ENCODE data around the gene WNT9B.

DNA sequence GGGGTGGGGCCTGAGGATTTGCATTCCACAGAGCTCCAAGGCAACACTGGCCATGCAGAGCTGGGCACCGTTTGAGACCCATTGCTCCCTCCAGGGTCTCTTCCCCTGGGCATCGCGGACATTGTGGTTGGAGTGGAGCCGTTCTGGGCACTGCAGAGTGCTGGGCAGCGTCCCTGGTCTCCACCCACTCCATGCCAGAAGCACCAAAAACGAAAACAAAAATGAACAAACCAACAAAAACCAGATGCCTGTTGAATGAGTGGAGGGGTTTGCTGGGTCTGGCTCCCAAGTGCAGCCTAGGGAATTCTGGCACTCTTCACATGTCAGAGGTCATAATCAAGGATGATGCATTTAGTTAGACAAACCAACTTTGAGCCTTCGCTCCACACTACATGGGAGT is 17.9 kb downstream of the WNT9B start:
- TF ChIP-seq, protein P1, sequence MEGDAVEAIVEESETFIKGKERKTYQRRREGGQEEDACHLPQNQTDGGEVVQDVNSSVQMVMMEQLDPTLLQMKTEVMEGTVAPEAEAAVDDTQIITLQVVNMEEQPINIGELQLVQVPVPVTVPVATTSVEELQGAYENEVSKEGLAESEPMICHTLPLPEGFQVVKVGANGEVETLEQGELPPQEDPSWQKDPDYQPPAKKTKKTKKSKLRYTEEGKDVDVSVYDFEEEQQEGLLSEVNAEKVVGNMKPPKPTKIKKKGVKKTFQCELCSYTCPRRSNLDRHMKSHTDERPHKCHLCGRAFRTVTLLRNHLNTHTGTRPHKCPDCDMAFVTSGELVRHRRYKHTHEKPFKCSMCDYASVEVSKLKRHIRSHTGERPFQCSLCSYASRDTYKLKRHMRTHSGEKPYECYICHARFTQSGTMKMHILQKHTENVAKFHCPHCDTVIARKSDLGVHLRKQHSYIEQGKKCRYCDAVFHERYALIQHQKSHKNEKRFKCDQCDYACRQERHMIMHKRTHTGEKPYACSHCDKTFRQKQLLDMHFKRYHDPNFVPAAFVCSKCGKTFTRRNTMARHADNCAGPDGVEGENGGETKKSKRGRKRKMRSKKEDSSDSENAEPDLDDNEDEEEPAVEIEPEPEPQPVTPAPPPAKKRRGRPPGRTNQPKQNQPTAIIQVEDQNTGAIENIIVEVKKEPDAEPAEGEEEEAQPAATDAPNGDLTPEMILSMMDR (IDR thresholded peaks at IDR 0.05) = no peak
- no peak for TF ChIP-seq POLR2A (IDR thresholded peaks at IDR 0.05)
